Spinal cord (tissue), 10 donors: ENCODE data around the gene CHPF2. TPM values are rescaled to one million over a fixed set of nuclear protein-coding genes. Genes with fewer than 3 reads are reported as not detected.

ENCODE experiments used
- DNase-seq, 6 donors: peaks; one replicate each; pipeline versions ENCODE4 v3.0.0 to v3.0.0-alpha.2; 2013 to 2015; ENCODE audit warnings: low spot score in 6 of 6, low read depth in 4 of 6
- H3K27ac ChIP-seq: one replicate; pipeline ENCODE4 v1.5.1; 2013; ENCODE audit warnings: low read depth, low read length, control low read depth
- H3K27me3 ChIP-seq: one replicate; pipeline ENCODE4 v1.6.1; 2013; ENCODE audit warnings: low read length; ENCODE audit not compliant: control insufficient read depth, insufficient read depth
- H3K36me3 ChIP-seq: one replicate; pipeline ENCODE4 v1.6.1; 2013; ENCODE audit warnings: low read length; ENCODE audit not compliant: control insufficient read depth, insufficient read depth
- H3K4me1 ChIP-seq: one replicate; pipeline ENCODE4 v1.6.1; 2013; ENCODE audit warnings: low read length; ENCODE audit not compliant: control insufficient read depth, insufficient read depth
- H3K4me3 ChIP-seq: one replicate; pipeline ENCODE4 v1.5.1; 2013; ENCODE audit warnings: low read depth, low read length, control low read depth
- H3K9me3 ChIP-seq: one replicate; pipeline ENCODE4 v1.6.1; 2013; ENCODE audit warnings: low read length; ENCODE audit not compliant: control insufficient read depth, insufficient read depth
- WGBS: methylation state at CpG from one replicate; pipeline ENCODE4 v1.1.5; 2013; ENCODE audit warnings: missing lambda C conversion rate; ENCODE audit not compliant: insufficient coverage; 5-methylcytosine and 5-hydroxymethylcytosine counted together
- polyA plus RNA-seq, 2 donors: library from polyadenylated mRNA; unstranded; fragments of 120-200 nt; gene quantifications; one replicate each; pipeline ENCODE4 v1.2.1, GENCODE V29; 2013; ENCODE audit not compliant: insufficient read length in 2 of 2
- total RNA-seq, 2 donors: library from RNA; depleted of rRNA in 1 of 2; stranded (reverse); fragments of 120-200 nt in 1 of 2; fragments of >200 nt in 1 of 2; gene quantifications; one replicate each; pipeline versions ENCODE4 v1.2.3 to v1.2.4, GENCODE V29; 2013 to 2014
- donor health status: healthy.

Gene CHPF2
- total and polyA plus RNA-seq, 4 donors = 19.7 to 25.5 (median 23.6) TPM

DNA sequence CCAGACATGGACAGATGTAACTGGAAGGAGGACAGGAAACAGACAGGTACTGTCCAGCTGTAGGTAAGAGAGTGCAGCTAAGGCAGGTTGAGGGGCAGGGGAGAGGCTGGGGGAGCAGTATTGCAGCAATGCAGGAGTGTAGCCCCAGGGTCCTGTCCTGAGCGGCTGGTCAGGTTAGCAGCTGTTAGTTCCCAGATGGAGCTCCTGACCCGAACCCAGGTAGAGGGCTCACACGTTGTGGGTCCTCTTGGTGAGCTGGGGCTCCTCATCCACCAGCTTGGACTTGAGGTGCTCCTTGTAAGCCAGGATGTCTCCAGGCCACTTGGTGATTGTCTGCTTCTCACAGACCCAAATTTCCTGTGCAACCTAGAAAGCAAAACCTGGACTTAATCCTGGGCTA, 18.5 kb upstream of the CHPF2 start:
- H3K27me3 ChIP-seq = no peaks in the 10 kb centered on the region
- no peaks in the 10 kb centered on the region for H3K4me1 ChIP-seq
- H3K27ac ChIP-seq = no peak overlapping the region
- no peak for DNase-seq
- H3K9me3 ChIP-seq = no peaks in the 10 kb centered on the region
- 93% methylated on average over 3 of the region's 3 CpGs for WGBS
- H3K36me3 ChIP-seq = peaks cover 53% of the 10 kb centered on the region
- no peak overlapping the region for H3K4me3 ChIP-seq

- Histone ChIP-seq H3K36me3 (peaks cover 66% of the 10 kb centered on the region), H3K9me3 (no peaks in the 10 kb centered on the region), H3K27ac (no peak overlapping the region), H3K4me1 (no peaks in the 10 kb centered on the region), H3K4me3 (no peak overlapping the region), H3K27me3 (no peaks in the 10 kb centered on the region)
- WGBS = 90% methylated on average over 4 of the region's 5 CpGs
- no peak for DNase-seq
Measured at GRCh38 chr7:151215396-151215795, 16.9 kb upstream of the CHPF2 start.

DNA sequence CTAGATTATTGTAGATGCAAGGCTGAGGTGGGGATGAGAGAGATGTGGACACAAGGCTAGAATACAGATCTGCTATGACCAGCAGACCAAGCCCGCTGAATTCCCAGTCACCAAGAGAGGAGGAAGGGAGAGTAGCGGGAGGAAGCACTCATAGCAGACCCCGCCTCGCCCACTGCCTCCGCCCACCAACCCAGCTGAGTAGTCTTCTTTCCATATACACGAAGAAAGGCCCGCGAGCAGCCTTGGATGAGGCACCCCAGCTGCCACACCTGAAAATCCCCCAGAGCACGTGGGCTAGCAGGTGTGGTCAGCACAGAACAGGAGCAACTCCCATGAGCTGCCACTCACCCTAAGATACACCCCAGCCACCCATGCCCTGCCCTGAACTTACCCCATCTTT, 14.1 kb upstream of the CHPF2 start:
- no peak overlapping the region for H3K4me3 ChIP-seq
- no peak for DNase-seq
- no peaks in the 10 kb centered on the region for H3K9me3 ChIP-seq
- H3K36me3 ChIP-seq = peaks cover 83% of the 10 kb centered on the region
- no peaks in the 10 kb centered on the region for H3K27me3 ChIP-seq
- 91% methylated on average over 6 of the region's 9 CpGs for WGBS
- H3K4me1 ChIP-seq = no peaks in the 10 kb centered on the region
- H3K27ac ChIP-seq = no peak overlapping the region

GRCh38 chr7:151223728-151224127, 8.6 kb upstream of the CHPF2 start:
- H3K36me3 ChIP-seq = peaks cover 57% of the 10 kb centered on the region
- WGBS = 88% methylated on average over 14 of the region's 14 CpGs

GRCh38 chr7:151225948-151226510, 6.3 kb upstream of the CHPF2 start:
- no peak for DNase-seq
- peak overlapping the region; percentile 76 for H3K4me3 ChIP-seq
- 81% methylated on average over 6 of the region's 8 CpGs for WGBS
- H3K4me1 ChIP-seq = peaks cover 16% of the 10 kb centered on the region
- no peak overlapping the region for H3K27ac ChIP-seq
- peaks cover 36% of the 10 kb centered on the region for H3K36me3 ChIP-seq
- no peaks in the 10 kb centered on the region for H3K9me3 ChIP-seq
- H3K27me3 ChIP-seq = no peaks in the 10 kb centered on the region

More at GRCh38 chr7:151223728-151224127, 8.6 kb upstream of the CHPF2 start:
- Histone ChIP-seq H3K27ac (no peak overlapping the region), H3K4me3 (no peak overlapping the region), H3K9me3 (no peaks in the 10 kb centered on the region), H3K4me1 (peaks cover 16% of the 10 kb centered on the region), H3K27me3 (no peaks in the 10 kb centered on the region)
- DNase-seq = no peak

- 2% methylated on average over 15 of the region's 15 CpGs for WGBS
- Histone ChIP-seq H3K27ac (no peak overlapping the region), H3K9me3 (no peaks in the 10 kb centered on the region), H3K4me1 (peaks cover 17% of the 10 kb centered on the region), H3K27me3 (no peaks in the 10 kb centered on the region), H3K4me3 (peak overlapping the region; percentile 76), H3K36me3 (peaks cover 31% of the 10 kb centered on the region)
- no peak for DNase-seq
Measured at GRCh38 chr7:151226560-151226874, 5.8 kb upstream of the CHPF2 start.

DNA sequence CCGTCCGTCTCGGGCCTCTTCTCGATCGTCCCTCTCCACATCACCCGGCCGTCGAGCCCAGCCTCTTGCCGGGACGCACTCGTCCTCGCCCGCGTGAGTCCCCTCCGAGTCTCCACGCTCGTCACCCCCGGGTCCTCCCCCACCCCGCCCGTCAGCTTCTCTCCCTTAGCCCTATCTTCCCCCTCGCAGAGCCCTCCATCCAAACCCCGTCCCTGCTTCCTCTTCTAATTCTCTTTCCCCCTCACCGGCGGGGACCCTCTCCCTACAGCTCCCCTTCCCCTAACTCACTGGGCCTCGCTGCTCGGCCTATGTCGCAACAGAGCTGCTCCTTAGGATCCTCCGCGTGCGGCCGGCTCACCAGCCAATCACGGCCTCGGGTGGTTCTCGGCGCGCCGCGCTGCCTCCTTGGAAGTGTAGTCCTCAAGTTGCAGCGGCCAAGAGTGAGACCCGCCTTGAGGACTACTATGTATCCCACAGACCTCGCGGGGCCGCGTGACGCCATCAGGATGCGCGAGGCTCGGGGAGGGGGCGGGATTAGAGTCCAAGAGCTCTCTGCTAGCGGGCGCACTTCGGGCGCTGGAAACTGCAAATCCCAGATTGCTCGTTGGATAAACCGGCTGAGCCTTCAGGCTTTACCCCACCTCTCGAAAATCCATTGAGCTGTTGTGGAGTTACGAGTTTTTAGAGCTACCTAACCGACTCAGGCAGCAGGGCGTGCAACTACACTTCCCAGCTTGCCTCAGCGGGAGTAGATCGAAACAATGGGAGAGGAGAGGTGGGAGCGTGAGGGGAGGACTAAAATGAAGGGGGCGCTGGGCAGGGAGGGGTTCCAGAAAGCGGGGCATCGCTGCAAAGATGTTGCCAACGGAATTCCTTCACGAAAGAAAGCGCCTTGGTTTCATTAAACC, 5.2 kb upstream of the CHPF2 start, which contains the start of gene ABCF2:
Gene ABCF2 (minus strand): TSS at position 331 of the 908 bp plus-strand sequence. CDS start 747 bp downstream, outside the sequence.
- Histone ChIP-seq H3K4me1 (peaks cover 21% of the 10 kb centered on the region), H3K36me3 (peaks cover 28% of the 10 kb centered on the region), H3K27ac (peak within 1 kb of the TSS; percentile 88), H3K4me3 (peak within 1 kb of the TSS; percentile 76), H3K9me3 (no peaks in the 10 kb centered on the region), H3K27me3 (no peaks in the 10 kb centered on the region)
- WGBS = under 1% methylated on average over 68 of the region's 68 CpGs
- peak; percentile 97 to 100 (median 99) for DNase-seq

DNA sequence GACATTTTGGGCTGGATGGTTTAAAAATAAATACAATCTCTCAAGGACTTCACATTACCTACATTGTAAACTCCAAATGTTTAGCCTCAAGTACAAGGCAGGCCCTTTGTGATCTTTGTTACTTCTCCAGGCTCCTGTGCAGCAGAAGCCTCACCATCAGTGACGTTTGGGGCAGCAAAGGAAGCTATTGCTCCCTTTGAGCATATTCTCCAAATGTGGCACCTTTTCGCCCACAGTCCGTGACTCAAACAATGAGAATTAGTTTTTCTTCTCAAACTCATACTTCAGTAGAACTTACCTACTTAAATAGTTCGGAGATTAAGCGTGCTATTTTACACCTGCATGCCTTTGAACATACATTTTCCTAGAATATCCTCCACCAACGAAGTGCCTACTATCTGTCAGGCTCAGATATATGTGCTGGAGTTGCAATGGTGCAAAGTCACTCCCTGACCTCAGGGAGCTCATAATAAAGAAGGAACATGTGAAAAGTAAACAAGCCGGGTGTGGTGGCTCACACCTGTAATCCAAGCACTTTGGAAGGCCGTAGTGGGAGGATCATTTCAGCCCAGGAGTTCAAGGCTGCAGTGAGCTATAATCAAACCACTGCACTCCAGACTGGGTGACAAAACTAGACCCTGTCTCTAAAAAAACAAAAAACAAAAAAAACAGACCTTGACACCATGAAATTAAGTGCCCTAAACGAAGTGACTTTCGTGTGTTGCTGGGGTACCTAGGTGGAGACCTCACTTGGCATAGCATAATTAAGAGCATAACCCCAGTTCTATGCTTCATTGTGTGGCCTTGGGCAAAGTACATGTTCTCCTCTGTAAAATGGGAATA, 4.0 kb upstream of the CHPF2 start:
- H3K4me3 ChIP-seq = peak overlapping the region; percentile 76
- peaks cover 18% of the 10 kb centered on the region for H3K36me3 ChIP-seq
- peak overlapping the region; percentile 88 for H3K27ac ChIP-seq
- no peaks in the 10 kb centered on the region for H3K27me3 ChIP-seq
- WGBS = 64% methylated on average over 5 of the region's 10 CpGs
- DNase-seq = no peak
- peaks cover 27% of the 10 kb centered on the region for H3K4me1 ChIP-seq
- no peaks in the 10 kb centered on the region for H3K9me3 ChIP-seq

GRCh38 chr7:151229249-151229648, 3.0 kb upstream of the CHPF2 start:
- Histone ChIP-seq H3K4me3 (no peak overlapping the region), H3K36me3 (peaks cover 16% of the 10 kb centered on the region), H3K4me1 (peaks cover 37% of the 10 kb centered on the region), H3K9me3 (no peaks in the 10 kb centered on the region), H3K27ac (no peak overlapping the region), H3K27me3 (no peaks in the 10 kb centered on the region)
- 98% methylated on average over 7 of the region's 10 CpGs for WGBS
- DNase-seq = no peak
